Measurements from ENCODE around the gene OR5M10. TPM values are rescaled to one million over a fixed set of nuclear protein-coding genes. Genes with fewer than 3 reads are reported as not detected.

OR5M10 gene
- total RNA-seq = not detected in 2 replicates

DNA sequence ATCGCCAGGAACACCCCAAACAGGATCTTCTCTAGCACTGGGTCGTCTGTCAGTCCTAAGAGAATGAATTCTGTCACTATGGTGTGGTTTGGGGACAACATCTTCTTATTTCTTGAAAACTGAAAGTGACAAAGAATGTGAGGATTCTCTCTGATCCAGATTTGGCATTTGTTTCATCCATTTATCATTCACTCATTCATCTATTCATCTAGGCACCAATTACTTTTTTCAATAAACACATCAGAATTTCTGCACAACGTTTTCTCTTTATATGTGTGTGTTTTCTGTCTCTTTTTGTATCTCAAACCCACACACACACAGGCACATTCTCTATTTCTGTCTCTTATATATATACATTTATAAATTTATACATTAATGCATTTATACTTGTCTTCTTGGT lies at the start of gene OR5M10:
OR5M10 (minus strand) TSS at position 101 of the 400 bp plus-strand sequence; CDS start at position 101, 0 bp downstream.

DNA sequence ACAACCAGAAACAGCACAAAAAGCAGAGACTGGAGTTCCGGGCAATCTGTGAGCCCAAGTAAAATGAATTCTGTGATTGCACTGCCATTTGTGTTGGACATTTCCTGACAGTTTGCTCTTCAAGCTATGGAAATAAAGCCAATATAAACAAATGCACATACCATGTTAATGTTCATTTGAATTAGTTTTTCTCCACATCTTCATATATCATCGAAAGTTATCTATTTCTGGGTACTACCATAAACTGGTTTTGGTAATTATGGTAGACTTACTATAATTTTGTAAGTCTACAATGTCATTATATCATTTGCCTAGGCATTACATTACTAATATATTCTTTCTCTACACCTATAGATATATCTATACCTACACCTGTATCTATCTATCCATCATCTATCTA lies 34.4 kb downstream of the OR5M10 start, which contains the start of gene OR5M11:
OR5M11 (minus strand) TSS at position 101 of the 400 bp plus-strand sequence; CDS start at position 101, 0 bp downstream.

Other genes with a start within 250 kb of the OR5M10 start
- gene OR8K1, start 231.7 kb downstream of the OR5M10 start, total RNA-seq = not detected in 2 replicates
- gene OR8J1, start 223.4 kb downstream of the OR5M10 start, total RNA-seq = not detected in 2 replicates
- gene OR8U1, start 202.1 kb downstream of the OR5M10 start, total RNA-seq = not detected in 2 replicates
- gene OR5AL1, start 165.0 kb downstream of the OR5M10 start, total RNA-seq = not detected in 2 replicates
- gene OR5M3, start 104.4 kb downstream of the OR5M10 start, total RNA-seq = not detected in 2 replicates
- gene OR5M8, start 86.4 kb downstream of the OR5M10 start, total RNA-seq = not detected in 2 replicates
- not detected in 2 replicates for gene OR5M11, start 34.5 kb downstream of the OR5M10 start, total RNA-seq
- not detected in 2 replicates for gene OR5M1, start 37.2 kb upstream of the OR5M10 start, total RNA-seq
- gene OR5AP2, start 64.7 kb upstream of the OR5M10 start, total RNA-seq = not detected in 2 replicates
- not detected in 2 replicates for gene OR5AR1, start 86.0 kb upstream of the OR5M10 start, total RNA-seq
- under 0.01 TPM in 1 of 2 replicates, not detected in the other for gene OR9G1, start 121.4 kb upstream of the OR5M10 start, total RNA-seq
- gene OR9G4, start 171.0 kb upstream of the OR5M10 start, total RNA-seq = not detected in 2 replicates